ENCODE measurements around the gene C1orf216.
"Not testable (repeated sequence)": the region's sequence is repeated elsewhere in the genome, so short reads cannot be mapped to it uniquely, and the experiment has no call there.

C1orf216 gene

DNA sequence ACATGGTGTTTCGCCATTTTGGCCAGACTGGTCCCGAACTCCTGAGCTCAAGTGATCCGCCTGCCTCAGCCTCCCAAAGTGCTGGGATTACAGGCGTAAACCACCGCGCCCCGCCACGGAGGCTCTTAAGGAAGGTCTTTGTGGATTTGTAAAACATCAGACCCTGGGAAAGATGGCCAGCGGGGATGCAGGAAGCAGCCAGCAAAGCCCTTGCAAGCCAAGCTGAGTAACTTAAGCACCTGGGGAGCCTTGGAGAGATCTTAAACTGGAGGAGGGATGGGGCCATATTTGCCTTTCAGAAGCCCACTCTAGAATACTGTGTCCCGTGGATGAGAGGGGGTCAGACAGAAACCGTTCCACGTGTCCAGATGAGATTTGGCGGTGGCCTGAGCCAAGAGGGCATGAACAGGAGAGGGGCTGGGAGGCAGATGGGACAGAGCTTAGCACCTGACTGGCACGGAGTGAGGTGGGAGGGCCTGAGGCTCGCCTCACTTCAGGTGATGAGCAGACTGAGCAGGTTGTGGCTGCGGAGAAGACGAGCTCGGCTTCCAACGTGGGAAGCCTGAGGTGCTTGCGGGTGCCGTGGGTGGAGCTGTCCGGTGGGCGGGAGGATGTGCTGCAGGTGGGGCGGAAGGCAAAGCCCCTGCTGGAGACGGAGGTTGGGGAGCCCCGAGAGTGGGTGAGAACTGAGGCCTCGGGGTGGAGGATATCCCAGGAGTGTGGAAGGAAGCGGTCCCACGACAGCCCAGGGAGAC, 11.7 kb downstream of the C1orf216 start:
- no peak for DNase-seq (ENCODE audit: low read depth in 2 of 2)

DNA sequence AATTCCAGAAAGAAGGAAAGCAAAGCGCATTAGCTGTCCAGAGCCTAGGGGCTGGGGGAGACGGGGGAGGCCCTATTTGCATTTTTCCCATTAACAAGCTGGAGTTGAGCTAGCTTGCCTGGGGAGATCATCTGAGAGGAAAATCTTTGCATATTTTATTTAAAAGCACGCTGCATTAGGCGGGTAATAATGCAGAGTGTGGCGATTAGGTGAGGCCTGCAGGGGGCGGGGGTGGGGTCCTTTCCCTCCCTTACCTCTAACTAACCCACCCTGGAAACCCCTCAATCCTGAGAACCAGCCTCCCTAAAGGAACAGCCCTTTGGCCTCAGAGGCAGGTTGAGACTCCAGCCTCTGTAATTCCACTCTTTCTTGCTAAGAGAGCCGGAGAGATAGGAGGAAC, 16.2 kb downstream of the C1orf216 start:
- DNase-seq (ENCODE audit: low read depth in 2 of 2): no peak

DNA sequence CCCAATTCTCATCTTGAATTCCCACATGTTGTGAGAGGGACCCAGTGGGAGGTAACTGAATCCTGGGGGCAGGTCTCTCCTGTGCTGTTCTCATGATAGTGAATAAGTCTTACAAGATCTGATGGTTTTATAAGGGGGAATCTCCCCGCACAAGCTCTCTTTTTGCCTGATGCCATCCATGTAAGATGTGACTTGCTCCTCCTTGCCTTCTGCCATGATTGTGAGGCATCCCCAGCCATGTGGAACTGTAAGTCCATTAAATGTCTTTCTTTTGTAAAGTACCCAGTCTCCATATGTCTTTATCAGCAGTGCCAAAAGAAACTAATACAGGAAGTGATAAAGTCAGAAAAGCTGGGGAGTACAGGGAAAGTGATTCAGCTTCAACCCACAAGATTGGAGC, 19.5 kb downstream of the C1orf216 start:
- DNase-seq (ENCODE audit: low read depth in 2 of 2): not testable (repeated sequence)

DNA sequence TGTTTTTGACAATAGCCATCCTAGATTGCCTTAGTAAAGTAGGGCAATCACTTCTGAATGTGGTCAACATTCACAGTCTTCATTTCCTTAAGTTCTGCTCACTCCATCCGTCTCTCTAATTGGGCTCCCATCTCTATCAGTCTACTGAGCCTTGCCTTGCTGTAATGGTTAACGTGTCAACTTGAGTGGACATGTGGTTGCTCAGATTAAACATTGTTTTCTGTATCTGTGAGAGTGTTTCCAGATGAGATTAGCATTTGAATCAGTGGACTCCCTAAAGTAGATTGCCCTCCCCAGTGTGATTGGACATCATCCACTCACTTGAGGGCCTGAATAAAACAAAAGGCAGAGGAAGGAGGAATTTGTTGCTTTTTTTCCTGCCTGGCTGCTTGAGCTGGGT, 26.4 kb downstream of the C1orf216 start:
- DNase-seq (ENCODE audit: low read depth in 2 of 2): no peak

DNA sequence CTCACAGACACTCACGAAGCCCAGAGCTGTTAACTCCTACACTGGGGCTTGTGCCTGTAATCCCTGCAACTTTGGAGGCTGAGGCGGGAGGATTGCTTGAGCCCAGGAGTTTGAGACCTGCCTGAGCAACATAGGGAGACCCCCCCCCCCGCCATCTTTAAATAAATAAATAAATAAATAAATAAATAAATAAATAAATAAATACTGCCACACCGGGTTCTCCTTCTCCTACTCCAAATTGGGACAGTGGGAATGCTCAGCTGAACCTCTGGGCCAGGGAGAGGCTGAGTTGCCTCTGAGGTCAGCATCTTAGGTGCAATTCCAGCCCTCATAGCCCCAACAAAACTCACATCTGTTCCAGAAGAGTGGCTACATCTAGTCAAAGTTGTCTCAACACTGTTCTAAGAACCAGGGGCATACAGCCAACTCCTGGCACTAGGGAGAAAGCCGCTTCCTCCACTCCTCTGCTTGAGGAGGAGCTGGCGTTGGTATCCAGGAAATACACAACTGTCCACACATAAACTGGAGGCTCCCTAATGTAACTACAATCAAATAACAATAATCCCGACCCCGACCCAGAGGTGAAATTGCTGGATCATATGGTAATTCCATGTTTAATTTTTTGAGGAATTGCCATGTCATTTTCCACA, 27.0 kb downstream of the C1orf216 start:
- no peak for DNase-seq (ENCODE audit: low read depth in 2 of 2)

DNA sequence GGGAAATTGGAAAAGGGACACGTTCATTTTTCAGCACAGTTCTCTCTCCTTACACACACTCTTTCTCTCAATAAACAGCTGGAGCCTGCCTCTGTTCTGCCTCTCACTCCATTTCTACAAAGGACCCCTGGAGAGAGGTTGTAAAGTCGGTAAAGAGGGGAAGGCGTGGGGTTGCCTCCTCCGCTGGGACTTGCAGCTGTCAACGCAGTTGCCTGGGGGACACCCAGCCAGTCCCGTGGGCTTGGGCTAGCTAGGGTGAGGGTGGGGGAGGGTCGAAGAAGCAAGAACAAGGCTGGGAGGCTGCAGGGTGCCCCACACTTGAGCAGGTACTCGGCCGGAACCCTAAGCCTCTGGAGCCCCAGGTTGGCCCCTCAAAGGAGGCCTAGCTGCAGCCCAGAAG, 27.6 kb downstream of the C1orf216 start:
- DNase-seq (ENCODE audit: low read depth in 2 of 2): no peak

DNA sequence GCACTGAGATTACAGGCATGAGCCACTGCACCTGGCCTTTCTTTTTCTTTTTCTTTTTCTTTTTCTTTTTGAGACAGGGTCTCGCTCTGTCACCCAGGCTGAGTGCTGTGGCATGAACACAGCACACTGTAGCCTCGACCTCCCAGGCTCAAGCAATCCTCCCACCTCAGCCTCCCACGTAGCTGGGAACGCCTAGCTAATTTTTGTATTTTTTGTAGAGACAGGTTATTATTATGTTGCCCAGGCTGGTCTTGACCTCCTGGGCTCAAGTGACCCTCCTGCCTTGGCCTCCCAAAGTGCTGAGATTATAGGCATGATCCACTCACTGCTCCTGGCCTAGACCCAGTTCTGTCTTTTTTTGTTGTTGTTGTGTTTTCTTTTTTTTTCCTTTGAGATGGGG, 28.6 kb downstream of the C1orf216 start:
- not testable (repeated sequence) for DNase-seq (ENCODE audit: low read depth in 2 of 2)

DNA sequence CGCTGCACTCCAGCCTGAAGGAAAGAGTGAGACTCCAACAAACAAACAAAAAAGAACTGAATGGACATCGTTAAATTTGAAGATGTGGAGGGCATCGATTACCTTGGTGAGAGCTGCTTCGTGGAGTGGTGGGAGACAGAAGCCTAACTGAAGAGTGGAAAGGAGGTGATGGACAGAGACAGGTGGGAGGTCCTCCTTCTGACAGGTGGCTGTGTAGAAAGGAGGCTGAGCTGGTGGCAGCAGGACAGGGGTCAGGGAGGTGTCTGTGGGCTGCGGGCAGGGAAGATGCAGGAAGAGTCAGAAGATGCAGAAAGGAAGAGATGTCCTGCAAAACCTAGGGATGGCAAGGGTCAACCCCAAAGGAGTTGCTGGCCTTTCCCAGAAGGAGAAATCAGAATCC, 30.5 kb downstream of the C1orf216 start:
- DNase-seq (ENCODE audit: low read depth in 2 of 2): no peak

DNA sequence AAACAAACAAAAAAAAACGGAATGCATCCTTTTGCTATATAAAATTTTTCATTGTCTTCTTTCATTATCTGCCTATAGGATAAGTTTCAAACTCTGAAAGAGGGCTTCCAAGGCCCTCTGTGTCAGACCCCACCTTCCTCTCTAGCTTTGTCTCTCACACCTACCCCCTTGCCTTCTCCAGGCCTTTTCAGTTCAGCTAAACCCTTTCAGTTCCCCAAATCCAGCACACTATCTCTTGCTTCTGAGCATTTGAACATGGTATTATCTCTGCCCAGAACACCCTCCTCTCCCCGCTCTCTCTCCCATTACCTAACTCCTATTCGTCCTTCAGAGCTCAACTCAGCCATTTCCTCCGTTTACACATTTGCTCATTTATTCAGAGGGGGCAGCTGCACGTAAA, 35.7 kb downstream of the C1orf216 start:
- no peak for DNase-seq (ENCODE audit: low read depth in 2 of 2)

DNA sequence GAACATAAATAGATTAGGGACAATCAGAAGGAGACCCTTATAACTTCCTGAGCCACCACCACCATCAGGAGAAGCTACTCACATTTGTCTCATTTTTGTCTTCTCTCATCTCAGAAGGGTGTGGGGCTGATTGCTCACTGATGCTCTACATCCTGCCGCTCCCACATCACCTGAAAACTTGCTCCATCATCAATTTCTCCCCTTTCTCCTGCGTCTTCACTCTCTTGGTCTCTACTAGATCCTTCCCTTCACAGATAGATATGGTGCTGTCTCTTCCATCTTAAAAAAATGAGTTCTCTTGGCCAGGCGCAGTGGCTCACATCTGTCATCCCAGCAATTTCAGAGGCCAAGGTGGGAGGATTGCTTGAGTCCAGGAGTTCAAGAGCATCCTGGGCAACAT, 38.4 kb downstream of the C1orf216 start:
- no peak for DNase-seq (ENCODE audit: low read depth in 2 of 2)

DNA sequence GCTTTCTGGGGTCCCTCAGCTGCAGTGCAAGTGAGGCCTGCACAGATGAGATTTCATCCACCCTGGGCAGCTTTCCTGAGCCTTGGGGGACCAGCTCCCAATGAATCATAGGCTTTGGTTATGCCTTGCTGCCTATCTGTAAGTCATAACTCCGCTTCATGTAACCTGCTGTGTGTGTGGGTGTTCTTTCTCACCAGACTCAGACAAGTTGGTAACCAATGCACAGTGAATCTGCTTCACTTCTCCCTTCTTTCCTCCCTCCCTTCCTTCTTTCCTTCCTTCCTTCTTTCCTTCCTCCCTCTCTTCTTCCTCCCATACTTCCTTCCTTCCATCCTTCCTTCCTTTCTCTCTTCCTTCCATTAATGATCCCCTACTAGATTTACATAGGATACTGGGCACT, 42.9 kb downstream of the C1orf216 start:
- no peak for DNase-seq (ENCODE audit: low read depth in 2 of 2)

DNA sequence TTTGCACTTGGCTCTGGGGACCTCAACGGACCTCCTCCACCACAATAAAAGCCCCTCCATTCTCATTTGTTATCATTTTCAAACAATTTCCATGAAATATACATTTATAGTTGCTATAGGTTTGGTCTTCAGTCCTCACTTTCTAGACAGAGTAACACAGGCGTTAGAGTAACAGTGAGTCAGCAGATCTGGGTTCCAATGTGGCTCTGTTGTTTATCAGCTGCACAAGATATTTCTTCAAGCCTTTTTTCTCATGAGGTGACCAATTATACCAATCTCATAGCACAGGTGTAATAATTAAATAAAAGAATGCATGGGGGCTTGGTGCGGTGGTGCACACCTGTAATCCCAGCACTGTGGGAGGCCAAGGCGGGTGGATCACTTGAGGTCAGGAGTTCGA, 44.6 kb downstream of the C1orf216 start:
- no peak for DNase-seq (ENCODE audit: low read depth in 2 of 2)

DNA sequence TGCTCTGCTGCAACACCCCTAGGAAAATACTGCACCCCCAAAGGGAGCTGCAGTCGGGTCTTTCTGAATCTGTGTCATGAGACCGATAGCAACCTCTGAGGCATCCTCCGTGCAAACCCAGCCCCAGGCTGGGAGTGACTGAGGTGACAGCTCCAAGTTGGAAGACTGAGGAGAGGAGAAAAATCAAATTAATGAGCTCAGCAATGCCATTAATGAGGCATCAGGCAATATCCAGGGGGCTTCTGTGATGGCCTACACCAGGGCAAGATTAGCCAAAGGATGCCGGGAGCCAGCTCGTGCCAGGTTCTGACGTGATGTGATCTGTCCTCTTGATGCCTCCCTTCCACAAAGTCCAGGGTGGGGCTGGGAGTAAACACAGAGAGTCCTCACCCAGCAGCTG, 46.6 kb downstream of the C1orf216 start:
- no peak for DNase-seq (ENCODE audit: low read depth in 2 of 2)

DNA sequence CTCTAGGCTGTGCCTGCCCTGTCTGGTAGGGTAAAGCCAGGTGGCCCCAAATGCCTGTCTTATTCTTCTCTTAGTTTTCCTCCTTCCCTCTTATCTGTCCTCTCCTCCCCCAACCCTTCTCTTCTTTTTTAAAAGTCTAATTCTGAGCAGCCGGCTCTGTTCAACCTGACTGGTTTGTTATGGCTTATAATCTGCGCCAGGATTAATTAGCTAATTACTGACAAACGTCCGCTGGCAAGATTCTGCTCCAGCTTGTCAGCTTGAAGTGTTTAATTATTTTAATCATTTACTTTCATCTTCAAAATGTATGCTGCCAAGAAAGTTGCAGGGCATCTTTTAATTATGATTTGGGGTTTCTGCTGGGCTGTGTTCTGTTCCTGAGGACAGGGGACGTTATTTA, 50.2 kb downstream of the C1orf216 start:
- DNase-seq (ENCODE audit: low read depth in 2 of 2): no peak

DNA sequence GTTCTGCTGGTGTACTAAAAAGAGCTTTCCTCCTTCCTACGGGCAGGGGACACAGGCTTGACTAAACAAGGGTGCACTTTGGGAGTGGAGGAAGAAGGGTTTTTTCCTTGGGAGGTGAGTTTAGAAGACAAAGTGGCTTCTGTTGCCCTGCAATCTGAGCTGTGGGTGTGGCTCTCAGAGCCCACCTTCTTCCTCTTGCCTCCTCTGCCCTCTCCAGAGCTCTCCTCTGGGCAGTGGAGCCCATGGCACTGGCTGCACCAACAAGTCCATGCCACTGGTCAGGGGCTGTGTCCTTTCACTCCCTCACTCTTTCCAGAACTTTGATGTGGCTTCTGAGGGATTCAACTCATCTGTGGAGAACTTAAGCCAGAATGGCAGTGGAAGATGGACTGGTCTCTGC, 51.8 kb downstream of the C1orf216 start:
- DNase-seq (ENCODE audit: low read depth in 2 of 2): no peak

DNA sequence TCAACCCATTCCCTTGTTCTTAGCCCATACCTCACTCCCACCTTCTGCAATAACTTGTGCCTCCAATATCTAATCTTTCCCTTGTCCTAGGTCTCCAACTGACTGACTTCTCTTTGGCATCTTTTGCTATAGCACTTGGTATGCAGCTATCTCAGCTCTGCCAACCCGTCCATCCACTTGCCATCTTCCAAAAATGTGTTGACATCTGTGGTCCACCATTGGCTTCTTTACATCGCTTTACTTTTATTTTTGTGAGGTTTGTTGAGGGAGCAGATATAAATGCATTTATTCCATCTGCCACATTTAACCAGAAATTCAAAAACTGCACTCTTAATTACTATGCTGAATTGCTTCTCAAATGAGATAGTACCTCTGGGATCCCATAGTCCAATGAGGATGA, 52.5 kb downstream of the C1orf216 start:
- DNase-seq (ENCODE audit: low read depth in 2 of 2): no peak
